Activated CD8-positive, alpha-beta T cell treated with anti-CD3 and anti-CD28 coated beads for 36 hours (primary cell): ENCODE results near the gene SCAI. TPM values are rescaled to one million over a fixed set of nuclear protein-coding genes. Genes with fewer than 3 reads are reported as not detected.
"Not testable (repeated sequence)": the region's sequence is repeated elsewhere in the genome, so short reads cannot be mapped to it uniquely, and the experiment has no call there.

ENCODE experiments used
- ATAC-seq: fragments of 200-7000 bp; cut with Tn5 transposase; one replicate; pipeline ENCODE4 v1.10.0; 2021; ENCODE audit warnings: mild to moderate bottlenecking, moderate library complexity
- CTCF ChIA-PET: fragments of 350-600 bp; sonication (Branson Sonifier 250); formaldehyde crosslinking; loops from one replicate; lab custom pipeline; 2021; ENCODE audit warnings: antibody characterized with exemption; lab: Charles Lee
- POLR2A ChIA-PET: fragments of 350-600 bp; sonication (Branson Sonifier 250); formaldehyde crosslinking; loops from one replicate; lab custom pipeline; 2021; ENCODE audit warnings: antibody characterized with exemption; lab: Charles Lee
- DNase-seq: peaks from one replicate; pipeline ENCODE4 v3.0.0-alpha.2; 2020
- H3K27ac Mint-ChIP-seq: one replicate; pipeline ENCODE4 v1.8.0; 2021; ENCODE audit warnings: mild to moderate bottlenecking, mixed read lengths
- H3K27me3 Mint-ChIP-seq: one replicate; pipeline ENCODE4 v1.8.0; 2021; ENCODE audit warnings: mixed read lengths
- H3K36me3 Mint-ChIP-seq: one replicate; pipeline ENCODE4 v1.8.0; 2021; ENCODE audit warnings: low read depth, mixed read lengths
- H3K4me1 Mint-ChIP-seq: one replicate; pipeline ENCODE4 v1.8.0; 2021; ENCODE audit warnings: low read depth, mixed read lengths
- H3K4me3 Mint-ChIP-seq: one replicate; pipeline ENCODE4 v1.8.0; 2021; ENCODE audit warnings: mild to moderate bottlenecking, moderate library complexity, mixed read lengths
- H3K9me3 Mint-ChIP-seq: one replicate; pipeline ENCODE4 v1.8.0; 2021; ENCODE audit warnings: mixed read lengths
- intact Hi-C: fragments of 100-400 bp; cut with micrococcal nuclease; formaldehyde crosslinking; loops from one replicate; pipeline ENCODE4 v1.10.0; 2022
- total RNA-seq, 2 experiments: library from RNA; stranded (reverse); gene quantifications; one replicate each; pipeline ENCODE4 v1.2.3, GENCODE V29; 2021
- TF ChIP-seq, protein P1 (sequence below): fragments of 200-600 bp; IDR thresholded peaks from one replicate; pipeline ENCODE4 v1.8.0; 2022; ENCODE audit warnings: antibody characterized with exemption, mild to moderate bottlenecking

The SCAI gene
- total RNA-seq, 2 experiments from 2014 or later = 9.6 to 10.8 TPM

DNA sequence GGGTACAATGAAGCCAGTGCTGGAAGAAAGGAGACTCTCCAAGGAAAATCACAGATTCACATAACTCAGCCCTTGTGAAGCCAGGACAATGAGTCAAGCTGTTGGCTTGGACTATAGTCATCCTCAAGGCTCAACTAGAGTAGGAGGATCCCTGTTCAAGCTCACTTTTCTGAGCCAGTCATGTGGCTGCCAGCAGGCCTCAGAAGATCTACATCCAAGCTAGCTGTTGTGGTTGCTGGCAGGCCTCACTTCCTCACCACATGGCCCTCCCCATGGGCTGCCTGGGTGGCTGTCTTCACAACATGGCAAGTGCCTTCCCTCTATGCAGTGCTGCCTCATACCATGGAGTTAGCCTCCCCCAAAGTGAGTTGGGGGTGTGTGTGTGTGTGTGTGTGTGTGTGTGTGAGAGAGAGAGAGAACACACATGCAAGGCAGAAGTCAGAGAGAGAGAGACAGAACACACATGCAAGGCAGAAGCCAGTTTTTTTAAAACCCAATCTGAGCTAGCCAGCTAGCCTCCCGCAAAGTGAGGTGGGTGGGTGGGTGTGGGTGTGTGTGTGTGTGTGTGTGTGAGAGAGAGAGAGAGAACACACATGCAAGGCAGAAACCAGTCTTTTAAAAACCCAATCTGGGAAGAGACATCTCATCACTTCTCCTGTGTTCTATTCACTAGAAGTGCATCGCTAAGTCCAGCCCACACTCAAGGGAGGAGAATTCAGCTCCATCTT lies 17.1 kb downstream of the SCAI start:
- Mint-ChIP-seq H3K4me1 (peaks cover 26% of the 10 kb centered on the region), H3K27ac (peak overlapping the region; percentile 95), H3K4me3 (peak overlapping the region; percentile 37), H3K36me3 (peaks cover 5% of the 10 kb centered on the region), H3K9me3 (no peaks in the 10 kb centered on the region), H3K27me3 (no peaks in the 10 kb centered on the region)
- peak; percentile 92 for DNase-seq
- ATAC-seq = peak; percentile 96
- intact Hi-C loops = no loop called here
- TF ChIP-seq, protein P1, sequence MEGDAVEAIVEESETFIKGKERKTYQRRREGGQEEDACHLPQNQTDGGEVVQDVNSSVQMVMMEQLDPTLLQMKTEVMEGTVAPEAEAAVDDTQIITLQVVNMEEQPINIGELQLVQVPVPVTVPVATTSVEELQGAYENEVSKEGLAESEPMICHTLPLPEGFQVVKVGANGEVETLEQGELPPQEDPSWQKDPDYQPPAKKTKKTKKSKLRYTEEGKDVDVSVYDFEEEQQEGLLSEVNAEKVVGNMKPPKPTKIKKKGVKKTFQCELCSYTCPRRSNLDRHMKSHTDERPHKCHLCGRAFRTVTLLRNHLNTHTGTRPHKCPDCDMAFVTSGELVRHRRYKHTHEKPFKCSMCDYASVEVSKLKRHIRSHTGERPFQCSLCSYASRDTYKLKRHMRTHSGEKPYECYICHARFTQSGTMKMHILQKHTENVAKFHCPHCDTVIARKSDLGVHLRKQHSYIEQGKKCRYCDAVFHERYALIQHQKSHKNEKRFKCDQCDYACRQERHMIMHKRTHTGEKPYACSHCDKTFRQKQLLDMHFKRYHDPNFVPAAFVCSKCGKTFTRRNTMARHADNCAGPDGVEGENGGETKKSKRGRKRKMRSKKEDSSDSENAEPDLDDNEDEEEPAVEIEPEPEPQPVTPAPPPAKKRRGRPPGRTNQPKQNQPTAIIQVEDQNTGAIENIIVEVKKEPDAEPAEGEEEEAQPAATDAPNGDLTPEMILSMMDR = no peak
- POLR2A ChIA-PET = interaction anchor here (0.6 to 1.9 kb wide), 5 partner anchors 8 to 180 kb away, joined by 3 to 14 read pairs (median 3); no protein-coding TSS in a partner anchor
- CTCF ChIA-PET = interaction anchor here (3.5 kb wide), 1 partner anchor 17 kb away, joined by 21 read pairs; the partner anchor contains the start of gene SCAI

DNA sequence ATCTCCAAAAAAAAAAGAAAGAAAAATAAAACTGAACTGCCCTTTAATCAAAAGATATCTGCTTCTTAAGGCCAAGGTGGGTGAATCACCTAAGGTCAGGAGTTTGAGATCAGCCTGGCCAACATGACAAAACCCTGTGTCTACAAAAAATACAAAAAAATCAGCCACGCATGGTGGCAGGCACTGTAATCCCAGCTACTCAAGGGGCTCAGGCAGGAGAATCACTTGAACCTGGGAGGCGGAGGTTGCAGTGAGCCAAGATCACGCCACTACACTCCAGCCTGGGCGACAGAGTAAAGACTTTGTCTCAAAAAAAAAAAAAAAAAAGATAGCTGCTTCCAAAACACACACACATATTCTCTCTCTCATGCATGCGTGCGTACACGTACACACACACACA lies 17.8 kb downstream of the SCAI start:
- H3K4me3 Mint-ChIP-seq = no peak overlapping the region
- POLR2A ChIA-PET = interaction anchor here (1.9 kb wide), 1 partner anchor 16 kb away, joined by 14 read pairs; no protein-coding TSS in a partner anchor
- H3K27me3 Mint-ChIP-seq = no peaks in the 10 kb centered on the region
- peaks cover 32% of the 10 kb centered on the region for H3K4me1 Mint-ChIP-seq
- no peak for DNase-seq
- no peak for ATAC-seq
- peaks cover 5% of the 10 kb centered on the region for H3K36me3 Mint-ChIP-seq
- intact Hi-C loops = no loop called here
- CTCF ChIA-PET = interaction anchor here (3.5 kb wide), 1 partner anchor 18 kb away, joined by 21 read pairs; the partner anchor contains the start of gene SCAI
- TF ChIP-seq, protein P1 = no peak
- peak overlapping the region; percentile 95 for H3K27ac Mint-ChIP-seq
- no peaks in the 10 kb centered on the region for H3K9me3 Mint-ChIP-seq

DNA sequence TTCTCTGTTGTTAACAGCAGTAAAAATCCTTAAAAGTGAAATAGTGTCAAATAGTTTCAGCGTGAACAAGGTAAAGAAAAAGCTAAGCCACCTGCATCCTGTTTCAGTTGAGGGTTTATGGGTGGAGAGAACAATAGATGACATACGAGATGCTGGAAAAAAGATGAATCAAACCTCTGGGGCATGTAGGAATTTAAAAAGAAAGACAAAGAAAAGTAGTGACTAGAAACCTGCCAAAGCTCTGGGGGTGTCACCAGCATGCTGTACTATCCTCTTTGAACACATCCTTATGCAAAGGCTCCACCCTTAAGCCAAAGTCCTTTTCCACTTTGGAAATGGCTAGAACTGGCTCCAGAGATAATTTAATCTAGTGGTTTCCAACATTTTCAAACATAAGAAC lies 22.2 kb downstream of the SCAI start:
- DNase-seq = no peak
- ChIA-PET POLR2A (no interaction called here), CTCF (no interaction called here)
- TF ChIP-seq, protein P1 = no peak
- ATAC-seq = peak; percentile 13
- Mint-ChIP-seq H3K36me3 (peaks cover 5% of the 10 kb centered on the region), H3K27ac (peak overlapping the region; percentile 8), H3K27me3 (no peaks in the 10 kb centered on the region), H3K4me1 (peaks cover 31% of the 10 kb centered on the region), H3K9me3 (no peaks in the 10 kb centered on the region), H3K4me3 (no peak overlapping the region)
- intact Hi-C loops = no loop called here

DNA sequence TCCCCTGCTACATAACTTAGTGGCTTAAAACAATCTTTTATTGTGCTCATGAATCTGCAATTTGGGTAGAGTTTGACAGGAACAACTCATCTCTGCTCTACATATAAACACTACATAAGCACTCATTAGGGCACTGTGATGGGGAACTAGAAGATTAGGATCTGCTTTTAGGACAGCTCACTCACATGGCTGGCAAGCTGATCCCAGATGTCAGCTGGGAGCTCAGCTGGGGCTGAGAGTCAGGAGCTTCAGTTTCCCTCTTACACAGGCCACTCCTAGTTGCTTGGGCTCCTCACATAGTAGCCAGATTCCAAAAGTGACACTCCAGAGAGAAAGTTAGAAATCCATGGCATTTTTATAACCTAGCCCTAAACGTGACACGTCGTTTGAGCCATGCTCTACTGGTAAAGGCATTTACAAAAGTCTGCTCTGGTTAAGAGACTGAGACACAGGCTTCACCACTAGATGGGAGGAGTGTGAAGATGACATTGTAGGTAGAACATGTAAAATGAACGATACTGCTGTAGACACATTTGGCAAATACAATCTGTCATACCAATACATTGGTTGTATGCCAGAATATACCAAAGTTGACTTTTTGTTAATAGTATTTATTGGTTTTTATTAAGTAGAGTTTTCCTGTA lies 23.6 kb downstream of the SCAI start:
- peaks cover 4% of the 10 kb centered on the region for H3K36me3 Mint-ChIP-seq
- TF ChIP-seq, protein P1 = no peak
- POLR2A ChIA-PET = no interaction called here
- ATAC-seq (no peak), DNase-seq (no peak)
- no peaks in the 10 kb centered on the region for H3K9me3 Mint-ChIP-seq
- CTCF ChIA-PET = interaction anchor here (0.9 kb wide), 1 partner anchor 24 kb away, joined by 3 read pairs; no protein-coding TSS in a partner anchor
- no peaks in the 10 kb centered on the region for H3K27me3 Mint-ChIP-seq
- intact Hi-C loops = no loop called here
- H3K4me3 Mint-ChIP-seq = no peak overlapping the region
- no peak overlapping the region for H3K27ac Mint-ChIP-seq
- H3K4me1 Mint-ChIP-seq = peaks cover 22% of the 10 kb centered on the region

DNA sequence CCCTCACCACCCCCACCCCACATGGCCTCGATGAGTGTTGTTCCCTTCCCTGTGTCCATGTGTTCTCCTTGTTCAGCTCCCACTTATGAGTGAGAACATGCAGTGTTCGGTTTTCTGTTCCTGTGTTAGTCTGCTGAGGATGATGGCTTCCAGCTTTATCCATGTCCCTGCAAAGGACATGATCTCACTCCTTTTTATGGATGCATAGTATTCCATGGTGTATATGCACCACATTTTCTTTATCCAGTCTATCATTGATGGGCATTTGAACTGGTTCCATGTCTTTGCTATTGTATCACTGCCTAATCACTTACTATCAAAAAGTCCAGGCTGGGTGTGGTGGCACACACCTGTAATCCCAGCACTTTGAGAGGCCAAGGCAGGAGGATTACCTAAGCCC lies 24.6 kb downstream of the SCAI start:
- ATAC-seq, H3K36me3 Mint-ChIP-seq, H3K27ac Mint-ChIP-seq, H3K9me3 Mint-ChIP-seq, CTCF ChIA-PET, H3K4me3 Mint-ChIP-seq, H3K27me3 Mint-ChIP-seq, intact Hi-C loops, DNase-seq: not testable (repeated sequence)
- POLR2A ChIA-PET = interaction anchor here (0.9 kb wide), 1 partner anchor 8 kb away, joined by 3 read pairs; no protein-coding TSS in a partner anchor
- H3K4me1 Mint-ChIP-seq = peaks cover 22% of the 10 kb centered on the region

DNA sequence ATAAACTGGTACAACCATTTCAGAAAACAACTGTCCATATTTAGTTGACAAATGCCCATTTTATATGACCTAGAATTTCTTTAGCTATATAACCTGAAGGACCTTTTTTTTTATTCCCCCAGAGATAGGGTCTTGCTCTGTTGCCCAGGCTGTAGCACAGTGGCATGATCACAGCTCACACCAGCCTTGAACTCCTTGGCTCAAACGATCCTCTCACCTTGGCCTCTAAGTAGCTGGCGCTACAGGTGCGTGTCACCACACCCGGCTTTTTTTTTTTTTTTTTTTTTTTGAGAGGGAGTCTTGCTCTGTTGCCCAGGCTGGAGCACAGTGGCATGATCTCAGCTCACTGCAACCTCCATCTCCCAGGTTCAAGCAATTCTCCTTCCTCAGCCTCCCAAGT lies 28.8 kb downstream of the SCAI start:
- ATAC-seq, intact Hi-C loops, DNase-seq, H3K4me1 Mint-ChIP-seq, POLR2A ChIA-PET, CTCF ChIA-PET, H3K27ac Mint-ChIP-seq, H3K27me3 Mint-ChIP-seq, H3K4me3 Mint-ChIP-seq: not testable (repeated sequence)
- H3K9me3 Mint-ChIP-seq = peaks cover 11% of the 10 kb centered on the region
- peaks cover 23% of the 10 kb centered on the region for H3K36me3 Mint-ChIP-seq
